Anterior cingulate cortex (tissue), 58 donors: Measurements from ENCODE around the gene DGKH.

ENCODE experiments used
- DNase-seq, 58 donors: peaks; one replicate each; lab custom pipeline; 2025; lab: John Stamatoyannopoulos, UW

Gene DGKH

GRCh38 chr13:42271337-42272114, 223.1 kb downstream of the DGKH start:
- DNase-seq, result peak; percentile 90 to 99 (median 97)

- DNase-seq, result peak in 43 of 58 donors; percentile 9 to 76 (median 50)
Measured at GRCh38 chr13:42272115-42272803, 223.8 kb downstream of the DGKH start, which contains the start of gene AKAP11. AKAP11 (plus strand) TSS chr13:42272152; CDS start chr13:42286349, 14,197 bp downstream.

GRCh38 chr13:42272804-42273175, 224.3 kb downstream of the DGKH start:
- no peak for DNase-seq

- DNase-seq, result no peak
Measured at GRCh38 chr13:42274386-42275097, 226.1 kb downstream of the DGKH start.

- DNase-seq, result peak in 3 of 58 donors; percentile 4 to 28 (median 9)
Measured at GRCh38 chr13:42275098-42275471, 226.6 kb downstream of the DGKH start.

- no peak for DNase-seq
Measured at GRCh38 chr13:42275506-42275905, 227.1 kb downstream of the DGKH start.

GRCh38 chr13:42276683-42277082, 228.2 kb downstream of the DGKH start:
- no peak for DNase-seq

- DNase-seq, result no peak
Measured at GRCh38 chr13:42277618-42278276, 229.3 kb downstream of the DGKH start.

- DNase-seq, result no peak
Measured at GRCh38 chr13:42279080-42279479, 230.6 kb downstream of the DGKH start.

- DNase-seq, result no peak
Measured at GRCh38 chr13:42279986-42280385, 231.5 kb downstream of the DGKH start.

GRCh38 chr13:42280537-42280936, 232.1 kb downstream of the DGKH start:
- DNase-seq, result no peak

- no peak for DNase-seq
Measured at GRCh38 chr13:42283574-42283973, 235.1 kb downstream of the DGKH start.

GRCh38 chr13:42284068-42284467, 235.6 kb downstream of the DGKH start:
- no peak for DNase-seq
